HG03196 (cell line): ENCODE measurements around the gene NCKAP5L.

ENCODE experiments used
- ATAC-seq: cut with Tn5 transposase; IDR thresholded peaks from one replicate; pipeline ENCODE4 v1.9.1; 2021; ENCODE audit not compliant: unreplicated experiment

Gene NCKAP5L

DNA sequence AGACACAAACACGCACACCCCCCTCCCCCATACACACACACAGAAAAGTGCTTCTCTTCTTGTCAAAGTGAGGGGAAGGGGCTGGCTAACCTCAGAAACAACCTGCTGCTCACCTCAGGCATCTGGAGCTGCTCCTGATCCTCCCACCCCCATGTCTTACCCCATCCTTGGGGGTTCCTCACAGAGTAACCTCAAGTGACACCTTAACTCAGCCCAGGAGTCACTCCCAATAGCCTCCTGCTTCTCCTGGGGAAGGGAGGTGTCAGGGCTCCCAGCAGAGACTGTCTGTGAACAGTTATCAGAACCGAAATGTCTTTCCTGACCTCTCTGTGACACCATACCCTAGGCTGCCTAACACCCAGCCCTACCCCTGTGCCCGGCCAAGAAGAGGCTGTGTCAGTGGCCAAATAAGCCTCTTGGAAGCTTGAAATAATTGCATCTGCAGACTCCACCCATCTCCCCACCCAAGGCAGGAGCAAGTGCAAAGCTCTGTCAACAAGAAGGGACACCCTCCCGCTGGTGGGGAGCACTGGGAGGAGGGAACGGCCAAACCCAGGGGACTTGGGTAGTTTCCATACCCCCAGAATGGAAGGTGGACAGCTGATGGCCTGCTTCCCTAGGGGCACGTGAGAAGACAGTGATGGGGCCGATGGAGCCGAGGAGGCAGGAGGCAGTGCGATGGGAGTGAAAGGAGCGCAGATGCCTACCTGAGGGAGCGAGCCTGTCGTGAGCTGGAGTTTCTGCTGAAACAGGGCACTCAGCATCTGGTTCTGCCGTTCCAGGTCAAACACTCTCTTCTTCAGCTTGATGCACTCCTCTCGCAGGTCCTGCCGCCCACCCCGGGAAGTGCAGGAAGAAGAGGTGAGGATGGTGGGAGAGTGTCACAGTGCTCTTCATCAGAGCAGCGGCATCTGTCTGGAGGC, 26.8 kb downstream of the NCKAP5L start:
- ATAC-seq, result no peak

DNA sequence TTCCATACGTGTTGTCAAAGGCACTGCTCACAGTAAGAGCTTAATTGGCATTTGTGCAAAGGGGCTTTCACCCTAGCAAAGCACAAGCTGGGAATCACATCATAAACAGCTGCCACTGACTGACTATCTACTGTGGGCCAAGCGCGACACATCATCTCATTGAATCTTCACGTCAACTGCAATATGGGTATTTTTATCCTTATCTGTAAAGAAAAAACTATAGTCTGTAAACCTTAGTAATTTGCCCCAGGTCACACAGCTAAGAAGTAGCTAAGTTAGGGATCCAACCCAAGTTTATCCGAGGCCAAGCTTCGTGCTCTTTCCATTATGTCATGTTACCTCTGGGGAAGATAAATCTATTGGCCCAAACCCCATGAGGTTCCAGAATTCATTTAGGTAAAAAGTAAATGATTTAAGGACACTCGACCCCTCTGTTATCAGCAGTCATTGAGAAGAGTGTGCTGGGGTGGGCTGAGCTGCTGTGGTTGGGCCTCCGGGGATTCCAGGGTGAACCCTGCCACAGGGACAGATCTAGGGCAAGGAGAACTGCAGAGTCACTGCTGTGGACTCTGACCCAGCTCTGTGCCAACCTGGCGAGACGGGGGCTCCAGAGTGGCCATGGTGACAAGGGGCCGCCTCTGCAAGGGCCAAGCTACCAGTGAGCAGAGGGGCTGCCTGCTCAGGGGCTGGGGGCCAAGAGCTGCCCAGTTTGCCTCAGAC, 27.6 kb downstream of the NCKAP5L start:
- ATAC-seq, result no peak

DNA sequence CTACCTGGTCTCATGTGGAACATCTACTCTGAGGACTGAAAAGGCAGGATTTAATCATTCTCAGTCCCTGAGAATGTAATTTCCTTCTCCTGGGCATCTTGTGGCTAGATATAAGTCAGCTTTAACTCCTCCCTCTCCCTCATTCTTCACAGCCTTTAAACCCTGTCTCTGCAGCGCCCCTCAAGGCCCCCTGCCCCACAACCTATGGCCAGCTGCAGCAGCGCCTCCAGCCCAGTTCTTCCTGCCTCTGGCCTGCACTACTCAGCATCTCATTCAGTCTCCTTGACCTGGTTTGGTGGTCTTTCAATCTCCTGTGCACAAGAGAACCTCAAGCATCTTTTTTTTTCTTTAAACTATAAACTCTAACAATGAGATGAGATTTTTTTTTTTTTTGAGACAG, 29.3 kb downstream of the NCKAP5L start:
- ATAC-seq, result no peak

DNA sequence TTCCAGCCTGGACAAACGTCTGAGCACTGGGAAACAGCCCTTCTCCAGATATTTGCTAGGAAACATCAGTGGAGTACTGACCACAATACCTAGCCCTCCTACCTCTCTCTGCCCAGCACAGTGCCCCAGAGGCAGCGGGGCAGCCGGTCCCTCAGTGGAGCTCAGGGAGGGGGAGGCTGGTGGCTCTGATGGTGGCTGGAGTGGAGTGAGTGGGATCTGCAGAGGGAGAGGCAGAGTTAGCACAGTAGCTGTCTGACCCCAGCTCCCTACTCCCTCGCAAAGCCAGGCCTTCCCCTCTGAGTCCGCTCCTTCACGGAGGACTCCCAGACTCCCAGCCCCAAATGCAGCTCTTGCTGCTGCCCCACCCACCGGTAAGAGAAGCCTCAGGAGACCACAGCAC, 30.0 kb downstream of the NCKAP5L start:
- ATAC-seq, result no peak

DNA sequence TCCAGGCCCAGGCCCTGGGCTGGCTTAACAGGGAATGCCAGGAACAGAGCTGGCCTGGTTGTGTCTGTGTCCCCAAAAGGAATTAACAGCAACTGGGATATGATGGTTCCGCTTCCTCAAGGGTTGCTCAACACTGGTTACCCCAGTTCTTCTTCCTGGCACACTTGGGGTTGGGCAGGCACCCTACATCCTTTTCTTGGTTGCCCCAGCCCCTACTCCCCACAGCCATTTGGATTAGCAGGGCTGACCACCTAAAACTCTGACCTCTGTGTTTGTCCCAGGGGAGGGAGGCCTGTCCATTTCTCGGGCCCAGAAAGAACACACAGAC, 30.8 kb downstream of the NCKAP5L start:
- no peak for ATAC-seq

DNA sequence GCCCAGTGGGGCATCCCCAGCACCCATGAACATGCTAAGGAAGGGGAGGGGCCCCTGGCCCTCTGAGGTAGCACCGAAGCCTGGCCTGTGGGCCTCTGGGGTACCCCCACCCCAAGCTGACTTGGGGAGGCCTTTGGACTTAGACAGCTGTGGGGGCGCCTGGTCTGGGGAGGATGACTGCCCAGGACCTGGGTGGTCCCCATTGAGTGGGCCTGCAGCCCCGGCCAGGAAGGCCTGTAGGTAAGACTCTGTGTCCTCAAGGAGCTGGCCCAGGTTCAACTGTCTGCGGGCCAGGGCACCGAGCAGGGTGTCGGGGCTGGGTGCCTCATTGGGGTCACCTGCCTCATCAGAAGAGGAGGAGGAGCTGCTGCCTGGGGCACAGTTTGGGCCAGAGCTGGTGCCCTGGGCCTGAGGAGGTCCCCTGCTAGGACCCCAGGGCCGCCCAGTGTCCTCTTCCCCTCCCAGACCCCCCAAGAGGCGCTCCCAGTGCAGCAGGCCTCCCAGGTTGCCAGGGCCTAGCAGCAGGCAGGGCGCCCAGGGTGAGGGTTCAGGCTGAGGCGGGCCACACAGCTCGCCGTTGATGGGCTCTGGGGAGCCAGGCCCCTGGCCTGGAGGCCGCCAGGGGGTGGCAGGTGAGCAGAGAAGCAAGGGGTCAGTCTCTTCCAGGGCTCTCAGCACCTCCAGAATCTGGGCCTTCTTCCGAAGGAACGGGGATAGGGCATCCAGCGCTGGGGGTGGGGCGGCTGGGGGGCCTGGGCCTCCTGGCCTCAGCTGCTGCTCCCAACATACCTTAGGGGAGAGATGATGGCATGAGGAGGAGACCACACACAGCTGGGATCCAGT, 31.4 kb downstream of the NCKAP5L start:
- ATAC-seq, result no peak

DNA sequence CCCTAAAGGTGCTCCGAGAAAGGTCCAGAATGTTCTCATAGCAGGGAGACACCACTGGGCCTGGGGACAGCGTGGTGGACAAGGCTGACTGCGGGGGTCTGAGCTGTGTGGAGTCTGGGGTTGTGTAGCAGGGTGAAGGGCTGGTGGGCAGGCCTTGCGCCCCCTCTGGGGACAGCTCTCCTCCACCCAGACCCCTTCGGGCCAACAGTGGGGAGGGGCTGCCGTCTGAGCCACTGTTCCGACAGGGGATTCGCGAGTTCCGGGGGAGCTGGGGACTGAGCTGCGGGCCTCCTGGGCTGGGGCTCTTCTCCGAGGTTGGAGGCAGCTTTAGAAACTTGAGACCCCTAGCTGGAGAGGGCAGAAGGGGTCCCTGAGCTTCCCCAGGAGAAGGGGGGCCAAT, 32.1 kb downstream of the NCKAP5L start:
- ATAC-seq, result no peak

DNA sequence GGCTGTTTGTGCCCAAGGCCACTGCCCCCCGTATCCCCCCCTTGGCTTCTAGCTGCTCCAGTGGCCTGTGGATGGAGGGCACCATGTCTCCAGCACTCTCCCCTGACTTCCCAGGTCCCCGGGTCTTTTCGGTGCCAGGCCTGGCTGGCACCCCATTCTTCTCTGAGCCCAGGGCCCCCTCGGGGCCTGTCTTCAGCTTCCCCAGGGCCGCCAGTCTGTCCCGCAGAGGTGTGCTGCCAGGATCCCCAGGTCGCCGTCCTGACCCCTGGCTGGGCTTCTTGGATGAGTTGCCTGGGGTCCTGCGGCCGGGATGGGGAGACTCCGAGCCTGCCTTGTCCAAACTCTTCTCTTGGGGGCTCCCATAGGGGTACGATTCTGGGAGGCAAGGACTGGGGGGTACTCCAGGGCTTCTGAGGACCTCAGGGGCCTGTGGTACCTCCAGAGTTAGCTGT, 32.5 kb downstream of the NCKAP5L start:
- ATAC-seq, result no peak

DNA sequence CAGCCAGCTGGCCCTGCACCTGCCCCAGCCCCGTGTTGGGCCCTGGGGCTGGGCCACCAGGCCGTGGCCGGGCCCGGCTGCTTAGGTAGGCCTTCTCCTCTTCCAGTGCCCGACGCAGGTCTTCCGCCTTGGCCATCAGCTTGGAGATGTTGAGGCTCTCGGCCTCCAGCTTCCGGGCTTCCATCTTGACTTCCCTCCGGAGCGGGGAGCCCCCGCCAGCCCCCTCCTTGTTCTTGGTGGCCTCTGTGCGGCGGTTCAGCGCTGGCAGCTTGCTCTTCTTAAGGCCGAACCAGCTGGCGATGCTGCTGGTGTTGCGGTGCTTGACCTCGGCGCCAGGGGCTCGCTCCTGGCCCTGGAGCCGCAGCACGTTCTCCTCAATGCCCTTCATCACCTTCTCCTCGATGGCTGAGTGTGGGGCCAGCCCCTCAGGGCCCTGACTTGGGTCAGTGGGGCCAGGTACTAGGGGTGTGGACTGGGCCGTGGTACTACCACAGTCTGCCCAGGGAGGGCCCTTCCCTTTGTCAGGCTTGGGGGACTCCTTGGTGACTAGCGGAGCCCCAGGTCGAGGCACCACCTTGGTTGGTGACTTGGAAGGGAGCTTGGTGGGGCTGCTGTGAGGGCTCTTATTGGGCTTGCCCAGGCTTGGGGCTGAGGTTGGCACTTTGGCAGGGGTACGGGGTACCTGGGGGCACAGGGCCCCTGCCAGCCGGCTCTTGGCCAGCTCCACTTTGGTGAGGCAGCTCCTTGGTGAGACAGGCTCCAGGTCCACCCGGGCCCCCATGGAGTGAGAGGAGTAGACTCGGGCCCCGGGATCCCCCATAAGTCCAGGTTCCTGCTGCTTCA, 33.2 kb downstream of the NCKAP5L start:
- no peak for ATAC-seq

DNA sequence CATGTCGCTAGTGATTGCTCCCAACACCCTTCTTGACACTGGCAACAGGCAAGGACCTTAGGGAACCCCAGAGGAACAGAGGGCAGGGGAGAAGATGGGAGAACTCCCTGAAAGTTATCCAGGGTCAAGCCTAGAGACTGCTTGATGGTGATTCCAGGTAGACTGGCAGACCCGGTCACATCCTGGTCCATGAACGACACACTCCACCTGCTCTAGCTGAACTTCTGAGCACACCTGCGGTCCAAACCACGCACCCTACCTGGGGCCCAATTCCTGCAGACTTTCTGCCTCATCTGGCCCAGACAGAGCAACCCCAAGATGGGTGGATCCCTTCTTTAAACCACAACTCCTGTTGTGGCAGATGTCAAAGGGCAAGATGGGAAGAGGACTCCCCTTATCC, 34.2 kb downstream of the NCKAP5L start:
- ATAC-seq, result no peak

DNA sequence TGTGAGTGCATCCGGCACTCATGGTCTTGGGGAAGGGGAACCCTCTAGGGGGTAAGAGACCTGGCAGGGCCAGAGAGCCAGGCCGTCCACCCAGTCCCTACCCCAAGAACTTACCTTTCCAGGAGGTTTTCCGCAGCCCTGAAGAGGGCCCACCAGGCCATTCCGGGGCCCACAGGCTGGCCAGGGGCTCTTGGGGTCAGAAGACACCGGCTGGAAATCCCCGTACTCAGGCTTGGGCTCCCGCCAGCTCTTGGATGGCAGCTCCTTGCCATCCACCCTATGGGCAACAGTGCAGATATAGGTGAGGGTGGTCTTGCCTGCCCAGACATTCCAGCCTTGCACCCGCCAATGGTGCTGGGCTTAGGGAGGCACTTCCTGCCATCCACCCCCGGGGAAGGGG, 34.6 kb downstream of the NCKAP5L start:
- no peak for ATAC-seq

DNA sequence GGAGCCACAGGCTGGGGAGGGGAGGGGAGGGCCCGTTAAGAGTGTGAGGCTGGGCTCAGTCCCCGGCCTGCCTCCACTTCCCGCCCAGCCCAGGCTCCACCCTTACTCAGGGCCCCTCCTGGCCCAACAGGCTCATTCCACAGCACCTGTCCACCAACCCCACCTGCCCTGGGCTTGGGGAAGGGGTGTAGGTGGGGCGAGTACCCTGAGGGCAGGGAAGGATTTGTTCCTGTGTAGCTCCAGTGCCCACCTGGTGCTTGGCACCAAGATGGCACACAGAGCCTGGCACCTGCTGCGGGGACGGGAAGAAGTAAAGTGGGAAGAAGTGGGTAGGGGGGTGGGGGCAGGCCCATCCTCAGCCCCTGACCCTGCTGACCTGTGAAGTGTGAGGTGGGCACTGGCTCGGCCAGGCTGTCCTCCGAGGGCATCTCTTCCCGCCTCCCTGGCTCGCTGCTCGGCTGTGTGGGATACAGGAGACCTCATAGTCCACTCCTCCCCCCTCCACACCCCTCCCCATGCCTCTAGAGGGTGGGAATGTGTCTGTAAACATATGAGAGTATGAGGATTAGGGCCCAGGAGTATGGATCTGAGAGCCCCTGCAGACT, 35.1 kb downstream of the NCKAP5L start:
- no peak for ATAC-seq

DNA sequence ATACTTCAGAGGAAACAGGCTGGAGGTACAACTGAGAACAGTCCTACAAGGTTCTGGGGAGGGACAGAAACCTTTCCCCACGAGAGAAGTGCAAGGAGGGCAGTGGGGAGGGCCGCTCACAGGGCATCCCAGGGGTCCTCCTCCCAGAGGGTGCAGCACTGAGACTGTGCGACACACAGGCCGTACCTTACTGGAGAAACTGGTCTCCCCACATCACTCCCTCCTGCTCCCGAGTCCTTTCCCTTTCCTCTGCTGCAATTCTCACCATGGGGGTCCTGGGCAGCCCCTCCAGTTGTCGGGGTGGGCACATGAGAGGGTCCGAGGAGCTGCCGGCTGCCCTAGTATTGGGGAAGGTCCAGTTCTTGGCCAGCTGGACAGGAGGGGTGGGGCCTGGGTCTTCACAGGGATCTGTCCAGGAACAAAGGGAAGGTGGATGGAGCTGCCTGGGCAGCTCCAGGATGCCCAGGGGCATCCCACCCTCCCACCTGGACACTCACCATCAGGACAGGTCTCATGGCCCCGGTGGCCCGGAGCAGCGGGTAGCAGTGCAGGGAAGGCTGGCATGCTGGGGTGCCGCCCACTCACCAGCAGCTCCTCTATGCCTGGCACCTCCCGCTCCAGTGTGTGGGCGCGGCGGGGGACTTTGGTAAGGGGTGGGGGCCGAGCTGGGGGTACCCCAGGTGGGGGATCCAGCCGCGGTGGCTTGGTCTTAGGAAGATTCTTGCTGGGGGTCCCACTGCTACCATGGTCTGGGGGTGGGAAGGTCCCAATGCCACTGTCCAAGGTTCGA, 35.8 kb downstream of the NCKAP5L start:
- no peak for ATAC-seq

DNA sequence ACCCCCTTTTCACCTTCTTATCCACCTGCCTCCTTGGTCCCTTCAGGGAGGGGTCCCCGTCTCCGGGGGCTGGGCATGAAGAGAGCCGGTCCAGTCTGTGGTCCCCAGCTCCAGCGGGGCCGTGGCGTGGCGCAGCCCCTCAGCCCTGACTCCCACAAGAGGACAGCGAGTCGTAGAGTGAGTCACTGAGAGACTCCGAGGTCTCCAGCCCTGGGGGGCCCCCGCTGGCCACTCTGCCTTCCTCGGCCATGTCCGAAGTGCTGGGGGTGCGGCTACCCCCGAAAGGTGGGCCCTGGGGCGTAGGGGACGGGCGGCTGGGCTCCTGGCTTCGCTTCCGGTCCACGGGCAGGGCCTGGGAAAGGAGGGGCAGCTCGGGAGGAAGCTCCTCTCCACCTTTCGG, 36.5 kb downstream of the NCKAP5L start:
- ATAC-seq, result no peak

DNA sequence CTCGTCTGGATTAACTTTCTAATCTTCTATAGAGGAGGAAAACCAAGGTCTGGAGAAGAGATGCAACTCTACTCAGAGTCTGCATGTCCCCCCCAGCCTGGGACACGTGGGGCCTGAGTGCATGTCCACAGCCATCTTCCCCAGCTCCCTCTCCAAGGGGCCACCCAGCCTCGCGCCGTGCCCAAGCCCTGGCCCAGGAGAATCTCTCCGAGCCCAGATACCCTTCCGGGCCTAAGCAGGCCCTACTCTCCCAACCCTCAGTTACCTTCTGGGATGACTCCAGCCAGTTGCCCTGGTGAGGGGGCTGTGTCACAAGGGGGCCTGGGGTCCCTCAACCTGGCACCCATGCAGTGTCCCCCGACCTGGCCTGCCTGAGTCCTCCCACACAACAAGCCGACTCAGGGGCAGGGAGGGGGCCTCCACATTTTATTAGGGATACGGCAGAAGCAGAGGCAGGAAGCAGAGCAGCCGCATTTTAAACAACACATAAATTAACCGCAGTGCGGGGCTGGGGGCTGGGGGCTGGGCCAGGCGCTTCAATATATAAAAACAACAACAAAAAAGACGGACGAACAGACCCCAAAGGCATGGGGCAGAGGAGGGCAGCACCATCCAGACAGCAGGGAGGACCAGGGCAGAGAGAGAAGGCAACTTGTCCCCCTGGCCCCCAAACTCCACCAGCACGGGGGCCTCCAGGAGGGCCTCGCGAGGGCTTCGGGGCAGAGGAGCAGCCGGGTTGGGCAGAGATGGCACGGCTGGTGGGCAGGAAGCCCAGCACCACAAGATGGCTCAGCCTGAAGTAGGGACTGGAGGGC, 37.3 kb downstream of the NCKAP5L start:
- ATAC-seq, result no peak

DNA sequence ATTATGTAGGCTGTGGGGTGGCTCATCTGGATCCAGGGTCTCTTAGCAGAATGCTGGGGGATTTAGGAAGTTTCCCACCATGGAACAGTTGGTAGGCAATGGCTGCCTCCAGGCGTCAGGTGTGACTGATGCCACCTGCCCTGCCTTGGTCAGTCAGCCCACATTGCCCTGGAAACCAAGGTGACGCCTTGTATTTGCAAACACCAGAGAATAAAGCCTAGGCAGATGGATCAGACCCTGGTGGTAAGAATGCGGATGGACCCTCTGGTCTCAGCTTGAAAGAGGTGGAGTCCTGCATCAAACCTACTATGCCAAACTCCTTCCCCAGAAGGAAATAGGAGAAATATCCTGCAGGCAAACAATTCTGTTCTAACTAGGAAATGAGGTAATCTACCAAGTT, 38.2 kb downstream of the NCKAP5L start:
- no peak for ATAC-seq

DNA sequence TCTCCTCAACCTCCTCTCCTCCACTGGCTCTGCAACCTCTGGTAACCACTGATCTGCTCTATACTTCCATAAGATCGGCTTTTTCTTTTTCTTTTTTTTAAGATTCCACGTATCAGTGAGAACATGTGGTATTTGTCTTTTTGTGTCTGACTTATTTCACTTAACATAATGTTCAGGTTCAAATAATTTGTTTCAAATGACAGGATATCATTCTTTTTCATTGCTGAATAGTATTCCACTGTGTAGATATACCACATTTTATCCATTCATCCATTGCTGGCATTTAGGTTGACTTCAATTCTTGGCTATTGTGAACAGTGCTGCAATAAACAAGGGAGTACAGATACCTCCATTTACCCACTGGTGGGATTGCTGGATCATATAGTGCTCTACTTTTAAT, 40.5 kb downstream of the NCKAP5L start:
- ATAC-seq, result no peak

DNA sequence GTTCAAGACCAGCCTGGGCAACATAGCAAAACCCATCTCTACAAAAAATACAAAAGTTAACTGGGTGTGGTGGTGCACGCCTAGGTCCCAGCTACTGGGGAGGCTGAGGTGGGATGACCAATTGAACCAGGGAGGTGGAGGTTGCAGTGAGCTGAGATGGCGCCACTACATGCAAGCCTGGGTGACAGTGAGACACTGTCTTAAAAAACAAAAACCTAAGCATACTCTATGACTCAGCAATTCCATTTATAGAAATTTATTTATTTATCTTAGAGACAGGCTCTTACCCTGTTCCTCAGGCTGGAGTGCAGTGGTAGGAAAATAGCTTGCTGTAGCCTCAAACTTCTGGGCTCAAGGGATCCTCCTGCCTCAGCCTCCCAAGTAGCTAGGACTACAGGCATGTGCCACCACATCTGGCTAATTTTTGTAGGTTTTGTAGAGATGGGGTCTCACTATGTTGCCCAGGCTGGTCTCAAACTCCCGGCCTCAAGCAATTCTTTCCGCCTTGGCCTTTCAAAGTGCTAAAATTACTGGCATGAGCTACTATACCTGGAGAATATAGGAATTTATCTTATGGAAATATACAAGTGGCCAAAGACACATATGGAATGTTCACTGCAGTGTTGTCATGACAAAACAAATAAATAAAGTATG, 43.3 kb downstream of the NCKAP5L start:
- no peak for ATAC-seq
